Astrocyte of the spinal cord (primary cell): ENCODE data around the gene FRMPD2.
"Not testable (repeated sequence)": the region's sequence is repeated elsewhere in the genome, so short reads cannot be mapped to it uniquely, and the experiment has no call there.

ENCODE experiments used
- DNase-seq: peaks from one replicate; pipeline ENCODE4 v3.0.0; 2011; ENCODE audit warnings: low read depth, low spot score
- H3K4me3 ChIP-seq: 2 replicates; pipeline ENCODE4 v1.5.1; 2011; ENCODE audit warnings: low read depth, mild to moderate bottlenecking, low read length, moderate library complexity
- in situ Hi-C: cut with HindIII; loops from 2 replicates; pipeline ENCODE4 v1.10.0; 2017; ENCODE audit warnings: low sequenced_read_pairs
- TF ChIP-seq, protein P1 (sequence below): IDR thresholded peaks from 2 replicates; pipeline ENCODE4 v1.5.1; 2012; ENCODE audit warnings: low read depth, mild to moderate bottlenecking, low read length, inconsistent platforms

Gene FRMPD2

GRCh38 chr10:48231699-48232315, 42.7 kb downstream of the FRMPD2 start:
- H3K4me3 ChIP-seq, result no peak overlapping the region
- in situ Hi-C loops, result no loop called here
- DNase-seq, result no peak
- TF ChIP-seq, protein P1, sequence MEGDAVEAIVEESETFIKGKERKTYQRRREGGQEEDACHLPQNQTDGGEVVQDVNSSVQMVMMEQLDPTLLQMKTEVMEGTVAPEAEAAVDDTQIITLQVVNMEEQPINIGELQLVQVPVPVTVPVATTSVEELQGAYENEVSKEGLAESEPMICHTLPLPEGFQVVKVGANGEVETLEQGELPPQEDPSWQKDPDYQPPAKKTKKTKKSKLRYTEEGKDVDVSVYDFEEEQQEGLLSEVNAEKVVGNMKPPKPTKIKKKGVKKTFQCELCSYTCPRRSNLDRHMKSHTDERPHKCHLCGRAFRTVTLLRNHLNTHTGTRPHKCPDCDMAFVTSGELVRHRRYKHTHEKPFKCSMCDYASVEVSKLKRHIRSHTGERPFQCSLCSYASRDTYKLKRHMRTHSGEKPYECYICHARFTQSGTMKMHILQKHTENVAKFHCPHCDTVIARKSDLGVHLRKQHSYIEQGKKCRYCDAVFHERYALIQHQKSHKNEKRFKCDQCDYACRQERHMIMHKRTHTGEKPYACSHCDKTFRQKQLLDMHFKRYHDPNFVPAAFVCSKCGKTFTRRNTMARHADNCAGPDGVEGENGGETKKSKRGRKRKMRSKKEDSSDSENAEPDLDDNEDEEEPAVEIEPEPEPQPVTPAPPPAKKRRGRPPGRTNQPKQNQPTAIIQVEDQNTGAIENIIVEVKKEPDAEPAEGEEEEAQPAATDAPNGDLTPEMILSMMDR, result no peak

DNA sequence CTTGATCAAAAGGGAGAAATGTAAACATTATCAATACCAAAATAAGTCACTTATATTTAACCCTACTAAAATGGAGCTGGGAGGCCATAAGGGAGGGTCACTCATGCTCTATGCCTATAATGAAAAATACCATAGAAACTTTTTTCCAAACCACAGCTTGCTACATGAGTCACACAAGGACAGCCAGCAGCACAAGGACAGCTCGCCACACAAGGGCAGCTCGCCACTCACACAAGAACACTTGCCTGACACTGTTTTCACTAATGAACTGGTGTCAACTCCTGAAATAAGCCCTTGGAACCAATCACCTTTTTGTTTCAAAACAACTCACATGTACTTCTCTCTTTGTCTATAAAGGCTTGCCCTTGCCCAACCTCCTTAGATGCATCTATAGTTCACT, 43.3 kb downstream of the FRMPD2 start:
- in situ Hi-C loops, result no loop called here
- TF ChIP-seq, protein P1, result no peak
- no peak for DNase-seq
- no peak overlapping the region for H3K4me3 ChIP-seq

DNA sequence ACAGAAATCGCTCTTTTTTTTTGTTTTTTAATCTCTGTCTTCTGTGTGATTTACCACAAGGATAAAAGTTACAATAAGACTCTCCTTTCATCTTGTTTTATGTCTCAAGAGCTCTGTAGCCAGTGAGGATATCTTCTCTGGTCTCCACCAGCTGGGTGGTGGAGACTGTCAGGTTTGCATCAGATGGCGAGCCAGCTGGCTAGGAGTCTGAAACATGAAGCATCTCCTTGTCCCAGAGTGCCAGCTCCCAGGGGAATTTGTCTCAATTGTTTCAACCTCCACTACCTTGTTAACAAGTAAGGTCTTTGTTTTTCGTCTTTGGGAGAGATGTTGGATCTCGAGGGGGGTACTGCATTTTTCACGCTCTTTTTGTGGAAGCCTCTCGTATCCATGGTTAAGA, 47.3 kb downstream of the FRMPD2 start:
- H3K4me3 ChIP-seq, result no peak overlapping the region
- DNase-seq, result no peak
- TF ChIP-seq, protein P1, result no peak
- in situ Hi-C loops, result no loop called here

DNA sequence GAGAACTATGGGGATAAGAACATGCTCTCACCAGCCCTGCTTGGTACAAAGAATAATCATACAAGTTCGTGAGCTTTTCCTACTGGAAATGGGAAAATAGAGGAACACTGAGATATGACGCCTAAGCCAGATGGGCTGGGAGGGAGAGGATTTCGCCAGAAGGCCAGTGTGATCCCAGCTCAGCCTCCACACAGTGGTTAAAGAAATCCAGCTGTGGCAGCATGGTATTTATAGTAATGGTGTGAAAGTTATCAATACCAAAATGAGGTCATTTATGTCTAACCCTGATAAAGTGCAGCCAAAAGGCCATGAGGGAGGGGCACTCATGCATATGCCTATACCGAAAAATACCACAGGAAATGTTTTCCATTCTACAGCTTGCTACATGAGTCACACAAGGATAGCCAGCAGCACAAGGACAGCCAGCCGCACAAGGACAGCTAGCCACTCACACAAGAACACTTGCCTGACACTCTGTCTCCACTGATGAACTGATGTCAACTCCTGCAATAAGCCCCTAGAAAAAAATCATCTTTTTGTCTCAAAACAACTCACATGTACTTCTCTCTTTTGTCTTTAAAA, 49.4 kb downstream of the FRMPD2 start:
- in situ Hi-C loops, result no loop called here
- TF ChIP-seq, protein P1, result no peak
- H3K4me3 ChIP-seq, result no peak overlapping the region
- DNase-seq, result no peak

DNA sequence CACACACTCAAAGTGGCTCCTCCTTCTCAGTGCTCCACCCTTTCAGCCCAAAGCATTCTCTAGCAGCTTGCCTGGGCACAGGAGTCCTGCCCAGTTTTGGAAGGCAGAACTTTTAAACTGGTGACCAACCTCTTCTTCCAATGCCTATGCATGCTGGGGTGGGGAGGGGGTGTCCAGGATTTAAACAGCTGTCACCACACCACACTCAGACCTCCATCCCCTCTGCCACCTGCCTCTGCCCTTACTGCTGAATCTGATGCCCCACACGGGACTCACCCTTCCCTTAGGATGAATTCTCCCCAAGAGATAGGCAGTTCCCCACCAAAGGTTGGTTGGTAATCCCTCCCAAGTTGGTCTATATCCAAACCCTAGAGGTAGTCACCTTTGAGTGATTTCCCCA, 50.2 kb downstream of the FRMPD2 start:
- TF ChIP-seq, protein P1, result no peak
- no peak for DNase-seq
- in situ Hi-C loops, result no loop called here
- no peak overlapping the region for H3K4me3 ChIP-seq

DNA sequence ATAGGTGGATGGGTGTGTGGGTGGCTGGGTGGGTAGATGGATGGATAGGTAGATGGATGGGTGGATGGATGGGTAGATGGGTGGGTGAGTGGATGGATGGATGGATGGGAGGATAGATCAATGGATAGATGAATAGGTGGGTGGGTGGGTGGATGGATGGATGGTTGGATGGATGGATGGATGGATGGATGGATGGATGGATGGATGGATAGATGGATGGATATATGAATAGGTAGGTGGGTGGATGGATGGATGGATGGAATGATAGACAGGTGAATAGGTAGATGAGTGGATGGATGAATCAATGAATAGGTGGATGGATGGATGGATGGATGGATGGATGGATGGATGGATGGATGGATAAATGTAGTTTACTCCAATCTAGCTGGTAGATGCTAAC, 52.7 kb downstream of the FRMPD2 start:
- DNase-seq, result no peak
- in situ Hi-C loops, result no loop called here
- H3K4me3 ChIP-seq, result no peak overlapping the region
- TF ChIP-seq, protein P1, result no peak

GRCh38 chr10:48221031-48221430, 53.5 kb downstream of the FRMPD2 start:
- in situ Hi-C loops, DNase-seq, H3K4me3 ChIP-seq: not testable (repeated sequence)
